RCC 7860 (cell line): ENCODE data around the gene ALK.

Experiments used
- DNase-seq: peaks from one replicate; pipeline ENCODE4 v3.0.0-alpha.2; 2015; ENCODE audit warnings: low spot score
- FAIRE-seq: peaks from 2 replicates; lab custom pipeline; 2012; peaks lifted over from hg19 to GRCh38; lab: Jason Lieb, UNC

The ALK gene

GRCh38 chr2:29615183-29615582, 306.2 kb downstream of the ALK start:
- DNase-seq, result no peak
- FAIRE-seq, result no peak

GRCh38 chr2:29614295-29614830, 307.0 kb downstream of the ALK start:
- DNase-seq (no peak), FAIRE-seq (no peak)

- FAIRE-seq, result no peak
- no peak for DNase-seq
Measured at GRCh38 chr2:29613792-29614266, 307.6 kb downstream of the ALK start.

GRCh38 chr2:29613067-29613466, 308.3 kb downstream of the ALK start:
- no peak for DNase-seq
- no peak for FAIRE-seq

GRCh38 chr2:29612568-29612967, 308.8 kb downstream of the ALK start:
- FAIRE-seq (no peak), DNase-seq (no peak)

- DNase-seq (no peak), FAIRE-seq (no peak)
Measured at GRCh38 chr2:29611850-29612249, 309.5 kb downstream of the ALK start.

GRCh38 chr2:29611261-29611660, 310.1 kb downstream of the ALK start:
- no peak for DNase-seq
- FAIRE-seq, result no peak

- DNase-seq (no peak), FAIRE-seq (no peak)
Measured at GRCh38 chr2:29610569-29610968, 310.8 kb downstream of the ALK start.

- FAIRE-seq (no peak), DNase-seq (no peak)
Measured at GRCh38 chr2:29607038-29607420, 314.4 kb downstream of the ALK start.

- FAIRE-seq, result peak; percentile 88
Measured at GRCh38 chr2:29606104-29607037, 315.0 kb downstream of the ALK start.

GRCh38 chr2:29603341-29603740, 318.0 kb downstream of the ALK start:
- FAIRE-seq, result no peak
- DNase-seq, result no peak

More at GRCh38 chr2:29606104-29607037, 315.0 kb downstream of the ALK start:
- peak; percentile 83 for DNase-seq

- FAIRE-seq (no peak), DNase-seq (no peak)
Measured at GRCh38 chr2:29601872-29602271, 319.5 kb downstream of the ALK start.

GRCh38 chr2:29601321-29601720, 320.1 kb downstream of the ALK start:
- FAIRE-seq, result no peak
- DNase-seq, result no peak

GRCh38 chr2:29599946-29600345, 321.4 kb downstream of the ALK start:
- FAIRE-seq, result no peak
- no peak for DNase-seq

GRCh38 chr2:29598978-29599377, 322.4 kb downstream of the ALK start:
- FAIRE-seq (no peak), DNase-seq (no peak)

- FAIRE-seq (no peak), DNase-seq (no peak)
Measured at GRCh38 chr2:29597035-29597434, 324.4 kb downstream of the ALK start.

- FAIRE-seq (no peak), DNase-seq (no peak)
Measured at GRCh38 chr2:29596584-29596983, 324.8 kb downstream of the ALK start.

- DNase-seq (no peak), FAIRE-seq (no peak)
Measured at GRCh38 chr2:29591600-29591999, 329.8 kb downstream of the ALK start.

GRCh38 chr2:29590211-29590610, 331.2 kb downstream of the ALK start:
- no peak for FAIRE-seq
- no peak for DNase-seq

GRCh38 chr2:29589440-29590103, 331.8 kb downstream of the ALK start:
- DNase-seq, result no peak
- FAIRE-seq, result no peak

- FAIRE-seq (no peak), DNase-seq (no peak)
Measured at GRCh38 chr2:29587402-29588190, 333.8 kb downstream of the ALK start.
